Smooth muscle cell (in vitro differentiated cells): Measurements from ENCODE around the gene TMEM45A. TPM values are rescaled to one million over a fixed set of nuclear protein-coding genes. Genes with fewer than 3 reads are reported as not detected.

ENCODE experiments used
- DNase-seq: peaks from one replicate; lab custom pipeline; 2025; ENCODE audit not compliant: unreplicated experiment; lab: John Stamatoyannopoulos, UW
- H2AFZ ChIP-seq: fragments of 200-600 bp; sonication (generic); 2 replicates; pipeline ENCODE4 v1.6.0; 2016; ENCODE audit warnings: antibody characterized with exemption, low read depth, mild to moderate bottlenecking
- H3F3A ChIP-seq: fragments of 200-600 bp; sonication (generic); 2 replicates; pipeline ENCODE4 v1.6.0; 2017; ENCODE audit warnings: antibody characterized with exemption, low read depth
- H3K27ac ChIP-seq: fragments of 200-600 bp; sonication (generic); 2 replicates; pipeline ENCODE4 v1.5.1; 2016; ENCODE audit warnings: low read depth, mild to moderate bottlenecking
- H3K27me3 ChIP-seq: fragments of 200-600 bp; sonication (generic); 2 replicates; pipeline ENCODE4 v1.6.1; 2016; ENCODE audit warnings: low read depth, mild to moderate bottlenecking
- H3K36me3 ChIP-seq: fragments of 200-600 bp; sonication (generic); 2 replicates; pipeline ENCODE4 v1.5.1; 2016; ENCODE audit warnings: low read depth
- H3K4me1 ChIP-seq: fragments of 200-600 bp; sonication (generic); 2 replicates; pipeline ENCODE4 v1.5.1; 2016; ENCODE audit warnings: low read depth
- H3K4me2 ChIP-seq: fragments of 200-600 bp; sonication (generic); 2 replicates; pipeline ENCODE4 v1.6.0; 2016; ENCODE audit warnings: mild to moderate bottlenecking
- H3K4me3 ChIP-seq: fragments of 200-600 bp; sonication (generic); 2 replicates; pipeline ENCODE4 v1.5.1; 2016; ENCODE audit warnings: mild to moderate bottlenecking
- H3K79me2 ChIP-seq: fragments of 200-600 bp; sonication (generic); 2 replicates; pipeline ENCODE4 v1.6.0; 2016; ENCODE audit warnings: low read depth, mild to moderate bottlenecking
- H3K9ac ChIP-seq: fragments of 200-600 bp; sonication (generic); 2 replicates; pipeline ENCODE4 v1.6.0; 2016; ENCODE audit warnings: low read depth
- H3K9me3 ChIP-seq: fragments of 200-600 bp; sonication (generic); replicated peaks from 2 replicates; pipeline ENCODE4 v1.5.1; 2016; ENCODE audit warnings: low read depth
- H4K20me1 ChIP-seq: fragments of 200-600 bp; sonication (generic); 2 replicates; pipeline ENCODE4 v1.6.0; 2016; ENCODE audit warnings: low read depth
- whole genome bisulfite sequencing: methylation state at CpG from one replicate; pipeline ENCODE4 v1.1.7; 2016; ENCODE audit warnings: low lambda C conversion rate; 5-methylcytosine and 5-hydroxymethylcytosine counted together
- polyA plus RNA-seq: library from polyadenylated mRNA; unstranded; fragments of >200 nt; fragmentation: Nextera tagmentation; extraction: Ambion mirVana; gene quantifications from 2 replicates; pipeline ENCODE4 v1.2.1, GENCODE V29; 2016
- total RNA-seq: library from RNA; depleted of rRNA; stranded (reverse); fragments of >200 nt; gene quantifications from 2 replicates; pipeline ENCODE4 v1.2.3, GENCODE V29; 2014
- TF ChIP-seq, protein P1 (sequence below): fragments of 200-600 bp; sonication (generic); IDR thresholded peaks from 2 replicates; pipeline ENCODE4 v1.5.1; 2017; ENCODE audit warnings: borderline replicate concordance, mild to moderate bottlenecking, antibody characterized with exemption; ENCODE audit not compliant: insufficient read depth, poor library complexity, severe bottlenecking

The TMEM45A gene
- total and polyA plus RNA-seq, 2 experiments from 2014 or later, result 209 to 280 TPM

DNA sequence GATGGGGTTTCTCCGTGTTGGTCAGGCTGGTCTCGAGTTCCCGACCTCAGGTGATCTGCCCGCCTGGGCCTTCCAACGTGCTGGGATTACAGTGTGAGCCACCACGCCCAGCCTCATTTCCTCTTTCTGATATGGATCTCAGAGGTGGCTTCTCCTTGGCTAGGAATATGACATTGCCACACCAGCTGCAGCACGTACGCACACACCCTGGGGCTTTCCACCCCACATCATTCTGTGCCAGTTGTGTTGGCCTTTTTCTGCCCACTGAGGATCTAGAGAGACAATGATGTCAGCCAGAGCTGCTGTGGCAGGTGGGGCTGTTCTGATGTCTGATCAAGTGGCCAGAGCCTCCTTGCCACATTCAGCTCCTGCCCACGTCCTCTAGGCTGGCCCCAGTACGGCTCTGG, 29.0 kb downstream of the TMEM45A start:
- no peak for DNase-seq
- WGBS, result 95% methylated on average over 10 of the region's 10 CpGs

DNA sequence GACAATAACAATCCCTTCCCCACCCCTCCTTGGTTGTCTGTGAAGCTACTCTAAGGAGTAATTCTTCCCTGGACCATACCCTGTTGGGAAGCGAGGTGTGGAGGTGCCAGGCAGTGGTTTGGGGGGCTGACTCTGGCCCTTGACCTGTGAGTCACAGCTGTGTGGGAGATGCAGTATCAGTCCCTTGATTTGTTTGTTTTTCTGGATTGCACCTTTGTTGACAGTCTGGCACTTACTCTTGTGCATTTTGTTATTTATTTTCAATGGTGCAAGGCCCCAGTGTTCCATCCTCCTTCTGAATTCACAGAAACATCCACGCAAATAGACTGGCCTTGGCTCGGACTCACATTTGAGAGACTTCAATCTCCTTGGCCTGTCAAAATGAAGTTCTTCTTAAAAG, 29.7 kb downstream of the TMEM45A start:
- Histone ChIP-seq H3K4me2 (no peak overlapping the region), H3K27ac (peak overlapping the region; percentile 7), H3K27me3 (no peaks in the 10 kb centered on the region), H2AFZ (no peak overlapping the region), H3K79me2 (peaks cover 50% of the 10 kb centered on the region), H3K4me3 (no peak overlapping the region), H3K9ac (no peak overlapping the region), H3K9me3 (no peaks in the 10 kb centered on the region), H3K4me1 (peaks cover 15% of the 10 kb centered on the region), H3K36me3 (no peaks in the 10 kb centered on the region), H3F3A (peaks cover 42% of the 10 kb centered on the region), H4K20me1 (peaks cover 3% of the 10 kb centered on the region)
- TF ChIP-seq, protein P1, sequence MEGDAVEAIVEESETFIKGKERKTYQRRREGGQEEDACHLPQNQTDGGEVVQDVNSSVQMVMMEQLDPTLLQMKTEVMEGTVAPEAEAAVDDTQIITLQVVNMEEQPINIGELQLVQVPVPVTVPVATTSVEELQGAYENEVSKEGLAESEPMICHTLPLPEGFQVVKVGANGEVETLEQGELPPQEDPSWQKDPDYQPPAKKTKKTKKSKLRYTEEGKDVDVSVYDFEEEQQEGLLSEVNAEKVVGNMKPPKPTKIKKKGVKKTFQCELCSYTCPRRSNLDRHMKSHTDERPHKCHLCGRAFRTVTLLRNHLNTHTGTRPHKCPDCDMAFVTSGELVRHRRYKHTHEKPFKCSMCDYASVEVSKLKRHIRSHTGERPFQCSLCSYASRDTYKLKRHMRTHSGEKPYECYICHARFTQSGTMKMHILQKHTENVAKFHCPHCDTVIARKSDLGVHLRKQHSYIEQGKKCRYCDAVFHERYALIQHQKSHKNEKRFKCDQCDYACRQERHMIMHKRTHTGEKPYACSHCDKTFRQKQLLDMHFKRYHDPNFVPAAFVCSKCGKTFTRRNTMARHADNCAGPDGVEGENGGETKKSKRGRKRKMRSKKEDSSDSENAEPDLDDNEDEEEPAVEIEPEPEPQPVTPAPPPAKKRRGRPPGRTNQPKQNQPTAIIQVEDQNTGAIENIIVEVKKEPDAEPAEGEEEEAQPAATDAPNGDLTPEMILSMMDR, result no peak
- 96% methylated on average over 3 of the region's 3 CpGs for WGBS
- no peak for DNase-seq

More for the DNA sequence above, 29.0 kb downstream of the TMEM45A start:
- Histone ChIP-seq H3K36me3 (no peaks in the 10 kb centered on the region), H3K9me3 (no peaks in the 10 kb centered on the region), H3K9ac (no peak overlapping the region), H2AFZ (no peak overlapping the region), H3K4me1 (peaks cover 8% of the 10 kb centered on the region), H3F3A (peaks cover 36% of the 10 kb centered on the region), H3K27me3 (no peaks in the 10 kb centered on the region), H3K4me2 (no peak overlapping the region), H3K27ac (peak overlapping the region; percentile 7), H3K79me2 (peaks cover 50% of the 10 kb centered on the region), H4K20me1 (peaks cover 3% of the 10 kb centered on the region), H3K4me3 (no peak overlapping the region)
- TF ChIP-seq, protein P1, result no peak

DNA sequence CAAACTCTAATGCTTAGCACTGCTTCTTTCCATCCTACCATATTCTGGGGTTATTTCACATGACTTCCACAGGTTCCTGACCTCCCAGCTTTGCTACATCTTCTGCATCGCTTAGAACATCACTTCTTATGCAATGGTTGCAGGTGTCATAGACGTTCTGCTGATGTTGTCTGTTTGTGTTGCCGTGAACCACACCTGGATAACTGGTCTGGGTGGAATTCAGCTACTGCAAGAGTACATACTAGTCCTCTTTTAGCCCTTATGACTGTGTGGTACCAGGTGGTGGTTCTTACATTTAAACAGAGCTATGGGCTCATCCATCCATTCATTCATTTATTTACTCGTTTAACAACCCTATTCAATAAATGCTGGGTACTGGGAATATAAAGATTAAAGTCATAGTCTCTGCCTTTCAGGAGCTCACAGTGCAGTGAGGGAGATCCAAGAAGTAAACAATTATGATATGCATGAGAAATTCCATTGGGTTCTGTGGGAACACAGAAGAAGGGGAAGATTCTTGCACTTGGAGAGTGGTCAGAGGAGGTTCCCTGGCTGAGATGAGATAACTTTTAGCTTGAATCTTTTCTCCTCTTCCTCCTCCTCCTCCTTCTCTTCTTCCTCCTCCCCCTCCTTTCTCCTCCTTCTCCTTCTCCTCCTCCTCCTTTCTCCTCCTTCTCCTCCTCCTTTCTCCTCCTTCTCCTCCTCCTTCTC, 30.8 kb downstream of the TMEM45A start:
- Histone ChIP-seq H3K4me2 (peak overlapping the region; percentile 9), H3K79me2 (peaks cover 43% of the 10 kb centered on the region), H3K9me3 (no peaks in the 10 kb centered on the region), H3K27ac (peak overlapping the region; percentile 99), H3K27me3 (no peaks in the 10 kb centered on the region), H3K4me3 (no peak overlapping the region), H3K36me3 (no peaks in the 10 kb centered on the region), H3K4me1 (peaks cover 20% of the 10 kb centered on the region), H2AFZ (no peak overlapping the region), H3F3A (peaks cover 47% of the 10 kb centered on the region), H4K20me1 (peaks cover 3% of the 10 kb centered on the region), H3K9ac (no peak overlapping the region)
- TF ChIP-seq, protein P1, result no peak
- 93% methylated on average over 4 of the region's 4 CpGs for WGBS
- no peak for DNase-seq
